ENCODE results near the gene ZNF35.
"Not testable (repeated sequence)": the region's sequence is repeated elsewhere in the genome, so short reads cannot be mapped to it uniquely, and the experiment has no call there.

ZNF35 gene

DNA sequence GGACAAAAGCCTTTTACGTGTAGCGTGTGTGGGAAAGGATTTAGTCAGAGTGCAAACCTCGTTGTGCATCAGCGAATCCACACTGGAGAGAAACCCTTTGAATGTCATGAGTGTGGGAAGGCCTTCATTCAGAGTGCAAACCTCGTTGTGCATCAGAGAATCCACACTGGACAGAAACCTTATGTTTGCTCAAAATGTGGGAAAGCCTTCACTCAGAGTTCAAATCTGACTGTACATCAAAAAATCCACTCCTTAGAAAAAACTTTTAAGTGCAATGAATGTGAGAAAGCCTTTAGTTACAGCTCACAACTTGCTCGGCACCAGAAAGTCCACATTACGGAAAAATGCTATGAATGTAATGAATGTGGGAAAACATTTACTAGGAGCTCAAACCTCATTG lies 10.5 kb downstream of the ZNF35 start:
- TF ChIP-seq, protein P1, sequence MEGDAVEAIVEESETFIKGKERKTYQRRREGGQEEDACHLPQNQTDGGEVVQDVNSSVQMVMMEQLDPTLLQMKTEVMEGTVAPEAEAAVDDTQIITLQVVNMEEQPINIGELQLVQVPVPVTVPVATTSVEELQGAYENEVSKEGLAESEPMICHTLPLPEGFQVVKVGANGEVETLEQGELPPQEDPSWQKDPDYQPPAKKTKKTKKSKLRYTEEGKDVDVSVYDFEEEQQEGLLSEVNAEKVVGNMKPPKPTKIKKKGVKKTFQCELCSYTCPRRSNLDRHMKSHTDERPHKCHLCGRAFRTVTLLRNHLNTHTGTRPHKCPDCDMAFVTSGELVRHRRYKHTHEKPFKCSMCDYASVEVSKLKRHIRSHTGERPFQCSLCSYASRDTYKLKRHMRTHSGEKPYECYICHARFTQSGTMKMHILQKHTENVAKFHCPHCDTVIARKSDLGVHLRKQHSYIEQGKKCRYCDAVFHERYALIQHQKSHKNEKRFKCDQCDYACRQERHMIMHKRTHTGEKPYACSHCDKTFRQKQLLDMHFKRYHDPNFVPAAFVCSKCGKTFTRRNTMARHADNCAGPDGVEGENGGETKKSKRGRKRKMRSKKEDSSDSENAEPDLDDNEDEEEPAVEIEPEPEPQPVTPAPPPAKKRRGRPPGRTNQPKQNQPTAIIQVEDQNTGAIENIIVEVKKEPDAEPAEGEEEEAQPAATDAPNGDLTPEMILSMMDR (IDR thresholded peaks at IDR 0.05) = no peak
- Histone ChIP-seq H3K36me3 (peaks cover 77 to 83% (median 77%) of the 10 kb centered on the region in 3 donors), H3K27ac (no peak overlapping the region), H3K9me3 (peaks cover 0 to 64% (median 35%) of the 10 kb centered on the region in 3 donors), H3K4me1 (no peaks in the 10 kb centered on the region), H3K27me3 (no peaks in the 10 kb centered on the region), H3K4me3 (no peak overlapping the region)
- DNase-seq = no peak
- intact Hi-C loops (cut with DNase I; ENCODE audit: low total_unique reads) = no loop called here

DNA sequence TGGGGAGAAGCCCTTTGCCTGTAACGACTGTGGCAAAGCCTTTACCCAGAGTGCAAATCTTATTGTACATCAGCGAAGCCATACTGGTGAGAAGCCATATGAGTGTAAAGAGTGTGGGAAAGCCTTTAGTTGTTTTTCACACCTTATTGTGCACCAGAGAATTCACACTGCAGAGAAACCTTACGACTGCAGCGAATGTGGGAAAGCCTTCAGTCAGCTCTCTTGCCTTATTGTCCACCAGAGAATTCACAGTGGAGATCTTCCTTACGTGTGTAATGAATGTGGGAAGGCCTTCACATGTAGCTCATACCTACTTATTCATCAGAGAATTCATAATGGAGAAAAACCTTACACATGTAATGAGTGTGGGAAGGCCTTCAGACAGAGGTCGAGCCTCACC lies 10.9 kb downstream of the ZNF35 start:
- Histone ChIP-seq H3K4me3 (no peak overlapping the region), H3K4me1 (no peaks in the 10 kb centered on the region), H3K27ac (no peak overlapping the region), H3K9me3 (peaks cover 0 to 62% (median 35%) of the 10 kb centered on the region in 3 donors), H3K36me3 (peaks cover 72 to 79% (median 73%) of the 10 kb centered on the region in 3 donors), H3K27me3 (no peaks in the 10 kb centered on the region)
- TF ChIP-seq, protein P1 (IDR thresholded peaks at IDR 0.05) = no peak
- intact Hi-C loops (cut with DNase I; ENCODE audit: low total_unique reads) = no loop called here
- DNase-seq = no peak

DNA sequence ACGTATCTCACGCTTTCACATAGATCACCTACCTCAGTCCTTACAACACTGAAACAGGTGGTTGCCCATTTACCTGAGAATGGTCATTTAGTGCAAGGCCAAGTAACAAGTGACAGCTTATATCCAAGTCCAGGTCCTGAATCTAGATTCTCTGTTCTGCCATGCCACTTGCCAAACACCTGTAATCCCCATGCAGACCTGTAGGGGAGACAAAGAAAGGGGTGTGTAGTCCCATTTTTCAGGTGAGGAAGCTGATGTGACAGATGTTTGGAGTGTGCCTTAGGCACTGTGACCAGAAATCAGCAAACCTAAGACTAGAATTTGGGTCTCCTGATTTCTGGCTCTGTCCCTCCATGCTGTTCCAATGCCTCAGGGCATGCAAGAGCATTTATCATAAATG lies 12.7 kb downstream of the ZNF35 start:
- no peaks in the 10 kb centered on the region for H3K27me3 ChIP-seq
- H3K36me3 ChIP-seq = peaks cover 55 to 62% (median 55%) of the 10 kb centered on the region in 3 donors
- intact Hi-C loops (cut with DNase I; ENCODE audit: low total_unique reads) = no loop called here
- H3K9me3 ChIP-seq = peaks cover 0 to 65% (median 35%) of the 10 kb centered on the region in 3 donors
- no peak overlapping the region for H3K27ac ChIP-seq
- H3K4me1 ChIP-seq = no peaks in the 10 kb centered on the region
- no peak for DNase-seq
- TF ChIP-seq, protein P1 (IDR thresholded peaks at IDR 0.05) = no peak
- no peak overlapping the region for H3K4me3 ChIP-seq

DNA sequence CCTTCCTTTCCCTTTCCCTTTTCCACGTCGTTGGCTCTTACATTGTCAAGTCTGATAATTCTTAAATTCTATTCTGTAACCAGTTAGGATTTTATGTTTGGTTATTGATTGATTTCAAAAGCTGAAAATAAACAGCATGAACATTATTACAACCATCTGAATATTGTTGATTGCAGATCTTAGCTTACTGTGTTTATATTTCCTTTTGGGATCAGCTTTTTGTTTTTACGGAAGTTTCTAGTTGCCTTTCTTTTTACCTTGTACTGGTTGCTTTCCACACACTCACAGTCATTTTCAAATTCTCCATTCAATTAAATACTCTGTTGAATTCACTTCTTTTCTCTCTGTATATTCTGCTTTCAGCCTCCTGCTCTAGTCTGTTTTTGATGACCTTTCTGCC lies 16.6 kb downstream of the ZNF35 start:
- H3K27ac ChIP-seq = no peak overlapping the region
- intact Hi-C loops (cut with DNase I; ENCODE audit: low total_unique reads) = no loop called here
- DNase-seq = no peak
- TF ChIP-seq, protein P1 (IDR thresholded peaks at IDR 0.05) = no peak
- H3K4me1 ChIP-seq = no peaks in the 10 kb centered on the region
- H3K36me3 ChIP-seq = peaks cover 16 to 22% (median 19%) of the 10 kb centered on the region in 3 donors
- no peaks in the 10 kb centered on the region for H3K27me3 ChIP-seq
- H3K4me3 ChIP-seq = no peak overlapping the region
- H3K9me3 ChIP-seq = peaks cover 0 to 32% (median 14%) of the 10 kb centered on the region in 3 donors

DNA sequence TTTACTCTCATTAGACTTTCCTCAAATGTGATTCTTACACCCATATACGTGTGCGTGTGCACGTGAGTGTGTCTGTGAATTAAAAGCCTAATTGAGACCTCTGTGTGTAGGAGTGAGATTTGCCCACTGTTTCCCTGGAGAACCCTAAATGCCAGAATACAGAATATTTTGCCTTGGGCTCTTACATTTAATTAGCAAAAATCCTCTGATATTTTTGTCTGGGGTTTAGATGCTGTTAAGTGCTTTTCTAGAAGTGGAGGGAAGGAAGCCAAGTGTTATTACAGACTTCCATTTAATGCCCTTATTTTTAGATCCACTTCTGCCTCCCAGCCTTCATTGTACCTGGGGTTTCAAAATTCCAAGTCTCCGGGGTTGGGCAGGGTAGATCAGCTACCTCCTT lies 17.8 kb downstream of the ZNF35 start:
- TF ChIP-seq, protein P1 (IDR thresholded peaks at IDR 0.05) = no peak
- no peak for DNase-seq
- intact Hi-C loops (cut with DNase I; ENCODE audit: low total_unique reads) = no loop called here
- no peaks in the 10 kb centered on the region for H3K4me1 ChIP-seq
- H3K4me3 ChIP-seq = no peak overlapping the region
- H3K36me3 ChIP-seq = peaks cover 4 to 11% (median 7%) of the 10 kb centered on the region in 3 donors
- H3K27me3 ChIP-seq = no peaks in the 10 kb centered on the region
- H3K27ac ChIP-seq = no peak overlapping the region
- H3K9me3 ChIP-seq = peaks cover 0 to 25% (median 3%) of the 10 kb centered on the region in 3 donors

DNA sequence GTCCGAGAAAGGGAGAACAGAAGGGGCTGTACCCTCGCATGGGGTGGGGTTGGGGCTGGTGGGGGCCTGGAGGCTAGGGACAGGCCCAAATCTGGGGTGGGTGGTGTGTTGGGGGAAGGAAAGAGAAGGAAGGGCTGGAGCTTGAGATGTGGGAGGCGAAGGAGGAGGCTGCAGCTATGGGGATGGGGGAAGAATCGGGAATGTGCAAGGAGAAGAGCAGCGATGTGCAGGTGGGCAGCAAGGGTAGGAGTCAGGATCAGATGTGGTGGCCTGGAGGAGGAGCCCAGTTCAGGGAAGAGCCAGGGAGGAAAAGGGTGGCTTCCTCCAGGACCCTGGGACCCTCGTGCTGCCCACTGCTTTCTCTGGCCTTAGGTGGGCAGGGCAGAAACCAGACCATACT lies 21.2 kb downstream of the ZNF35 start:
- peaks cover 0 to 29% (median 8%) of the 10 kb centered on the region in 3 donors for H3K9me3 ChIP-seq

DNA sequence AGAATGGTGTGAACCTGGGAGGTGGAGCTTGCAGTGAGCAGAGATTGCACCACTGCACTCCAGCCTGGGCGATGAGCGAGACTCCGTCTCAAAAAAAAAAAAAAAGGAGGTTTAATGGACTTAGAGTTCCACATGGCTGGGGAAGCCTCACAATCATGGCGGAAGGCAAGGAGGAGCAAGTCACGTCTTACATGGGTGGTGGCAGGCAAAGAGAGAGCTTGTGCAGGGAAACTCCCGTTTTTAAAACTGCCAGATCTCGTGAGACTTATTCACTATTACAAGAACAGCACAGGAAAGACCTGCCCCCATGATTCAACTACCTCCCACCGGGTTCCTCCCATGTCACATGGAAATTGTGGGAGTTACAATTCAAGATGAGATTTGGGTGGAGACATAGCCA lies 24.9 kb downstream of the ZNF35 start:
- H3K9me3 ChIP-seq = peaks cover 0 to 48% (median 15%) of the 10 kb centered on the region in 3 donors
- intact Hi-C loops (cut with DNase I; ENCODE audit: low total_unique reads); H3K27me3 ChIP-seq: not testable (repeated sequence)

More for the DNA sequence above, 21.2 kb downstream of the ZNF35 start:
- H3K4me3 ChIP-seq = no peak overlapping the region
- H3K4me1 ChIP-seq = no peaks in the 10 kb centered on the region
- peaks cover 0 to 4% (median 0%) of the 10 kb centered on the region in 3 donors for H3K36me3 ChIP-seq
- H3K27ac ChIP-seq = no peak overlapping the region
- no peak for DNase-seq
- no peaks in the 10 kb centered on the region for H3K27me3 ChIP-seq
- intact Hi-C loops (cut with DNase I; ENCODE audit: low total_unique reads) = no loop called here
- TF ChIP-seq, protein P1 (IDR thresholded peaks at IDR 0.05) = no peak

More for the DNA sequence above, 24.9 kb downstream of the ZNF35 start:
- H3K4me3 ChIP-seq, H3K27ac ChIP-seq, H3K36me3 ChIP-seq, H3K4me1 ChIP-seq, DNase-seq: not testable (repeated sequence)

All from tibial artery (tissue), 4 donors.